ENCODE measurements around the gene DMP1. TPM values are rescaled to one million over a fixed set of nuclear protein-coding genes. Genes with fewer than 3 reads are reported as not detected.
"Not testable (repeated sequence)": the region's sequence is repeated elsewhere in the genome, so short reads cannot be mapped to it uniquely, and the experiment has no call there.

Gene DMP1
- total RNA-seq, 2 donors from 2014 or later: not detected

DNA sequence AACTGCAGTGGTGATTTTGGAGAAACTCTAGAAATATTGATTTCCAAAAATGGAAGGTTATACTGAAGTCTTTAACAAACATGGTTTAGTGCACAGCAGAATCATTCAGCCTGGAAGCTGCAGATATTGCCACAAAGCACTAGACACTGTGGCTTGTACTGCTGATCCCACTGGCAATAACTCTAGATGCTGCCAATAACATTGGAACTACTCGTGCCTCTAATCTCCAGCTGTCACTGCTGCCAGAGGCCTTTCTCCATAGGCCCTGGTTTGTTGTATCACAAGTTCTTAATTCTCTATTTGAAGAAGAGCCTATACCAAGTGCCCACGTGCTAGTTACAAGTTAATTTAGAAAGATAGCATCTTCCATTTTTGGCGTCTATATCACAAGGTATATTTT, 19.3 kb downstream of the DMP1 start:
- ATAC-seq: no peak
- no peak overlapping the region for H3K4me3 ChIP-seq
- 52 to 53% methylated on average over 3 of the region's 3 CpGs for WGBS, 2 donors
- intact Hi-C loops (cut with DNase I): no loop called here
- TF ChIP-seq, protein P1, sequence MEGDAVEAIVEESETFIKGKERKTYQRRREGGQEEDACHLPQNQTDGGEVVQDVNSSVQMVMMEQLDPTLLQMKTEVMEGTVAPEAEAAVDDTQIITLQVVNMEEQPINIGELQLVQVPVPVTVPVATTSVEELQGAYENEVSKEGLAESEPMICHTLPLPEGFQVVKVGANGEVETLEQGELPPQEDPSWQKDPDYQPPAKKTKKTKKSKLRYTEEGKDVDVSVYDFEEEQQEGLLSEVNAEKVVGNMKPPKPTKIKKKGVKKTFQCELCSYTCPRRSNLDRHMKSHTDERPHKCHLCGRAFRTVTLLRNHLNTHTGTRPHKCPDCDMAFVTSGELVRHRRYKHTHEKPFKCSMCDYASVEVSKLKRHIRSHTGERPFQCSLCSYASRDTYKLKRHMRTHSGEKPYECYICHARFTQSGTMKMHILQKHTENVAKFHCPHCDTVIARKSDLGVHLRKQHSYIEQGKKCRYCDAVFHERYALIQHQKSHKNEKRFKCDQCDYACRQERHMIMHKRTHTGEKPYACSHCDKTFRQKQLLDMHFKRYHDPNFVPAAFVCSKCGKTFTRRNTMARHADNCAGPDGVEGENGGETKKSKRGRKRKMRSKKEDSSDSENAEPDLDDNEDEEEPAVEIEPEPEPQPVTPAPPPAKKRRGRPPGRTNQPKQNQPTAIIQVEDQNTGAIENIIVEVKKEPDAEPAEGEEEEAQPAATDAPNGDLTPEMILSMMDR (IDR thresholded peaks at IDR 0.05): no peak
- no peak for TF ChIP-seq POLR2A (IDR thresholded peaks at IDR 0.05)
- H3K4me1 ChIP-seq: no peaks in the 10 kb centered on the region
- H3K27me3 ChIP-seq: no peaks in the 10 kb centered on the region
- H3K9me3 ChIP-seq: no peaks in the 10 kb centered on the region
- H3K36me3 ChIP-seq (replicated peaks in 1 of 2; ENCODE audit: insufficient read depth in 1 of 2, low read depth in 2 of 2): no peaks in the 10 kb centered on the region
- H3K27ac ChIP-seq: no peak overlapping the region
- DNase-seq: no peak

DNA sequence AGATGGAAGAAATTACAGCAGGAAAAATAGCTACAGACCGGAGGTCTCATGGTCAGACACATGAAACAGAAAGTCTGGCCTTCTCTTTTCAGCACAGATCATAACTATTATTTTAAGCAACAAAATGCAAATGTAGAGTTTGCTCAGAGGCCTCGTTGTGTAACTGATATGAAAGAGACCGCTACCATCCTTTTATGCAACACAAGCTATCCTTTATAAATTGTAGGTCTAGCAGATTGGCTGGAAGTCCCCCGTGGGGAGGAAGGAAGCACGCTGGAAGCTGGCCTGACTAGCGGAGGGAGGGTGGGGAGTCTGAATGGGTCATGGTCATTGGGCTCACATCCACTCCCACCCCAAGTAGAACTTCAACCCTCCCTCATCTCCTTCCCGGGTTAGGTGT, 27.7 kb downstream of the DMP1 start:
- intact Hi-C loops (cut with DNase I): no loop called here
- TF ChIP-seq, protein P1 (IDR thresholded peaks at IDR 0.05): no peak
- no peak for TF ChIP-seq POLR2A (IDR thresholded peaks at IDR 0.05)
- Histone ChIP-seq H3K36me3 (replicated peaks in 1 of 2; ENCODE audit: insufficient read depth in 1 of 2, low read depth in 2 of 2) (no peaks in the 10 kb centered on the region), H3K4me1 (peaks cover 4% of the 10 kb centered on the region), H3K27ac (no peak overlapping the region), H3K9me3 (no peaks in the 10 kb centered on the region), H3K27me3 (no peaks in the 10 kb centered on the region), H3K4me3 (no peak overlapping the region)
- 51 to 54% methylated on average over 7 of the region's 7 CpGs for WGBS, 2 donors
- DNase-seq: no peak
- no peak for ATAC-seq

DNA sequence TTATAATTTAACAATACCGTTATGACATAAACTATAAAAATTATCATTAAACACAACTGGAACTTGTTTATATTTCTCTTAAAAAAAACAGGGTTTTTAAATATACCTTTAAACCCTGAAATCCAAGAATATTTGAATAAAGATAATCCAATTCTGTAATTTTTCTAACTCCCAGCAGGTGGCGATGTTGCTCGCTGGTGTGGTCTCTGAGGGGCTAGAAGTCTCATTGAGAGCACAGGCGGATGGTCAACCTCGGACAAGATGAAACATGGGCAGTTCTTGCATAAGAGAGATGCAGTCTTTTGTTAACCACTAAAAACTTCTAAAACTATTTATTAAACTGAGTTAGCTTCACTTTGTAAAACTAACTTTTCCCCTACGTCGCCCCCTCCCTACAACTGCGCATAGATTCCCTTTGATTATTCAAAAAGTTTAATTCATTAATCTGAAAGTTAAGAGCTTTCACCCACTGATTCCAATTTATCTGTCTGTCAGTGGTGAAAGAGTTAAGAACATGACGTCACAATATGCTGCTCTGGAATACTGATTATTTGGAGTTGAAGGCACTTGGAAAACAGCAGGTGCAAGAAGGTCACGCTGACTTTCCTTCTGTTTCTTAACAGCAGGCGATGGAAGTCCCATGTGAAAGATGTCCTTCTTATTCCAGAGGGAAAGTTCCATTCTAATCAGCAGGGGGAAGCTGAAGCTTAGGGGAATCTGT, 29.5 kb downstream of the DMP1 start:
- DNase-seq (peak; percentile 25 to 47 (median 34)), ATAC-seq (peak; percentile 38)
- Histone ChIP-seq H3K9me3 (no peaks in the 10 kb centered on the region), H3K27ac (no peak overlapping the region), H3K36me3 (replicated peaks in 1 of 2; ENCODE audit: insufficient read depth in 1 of 2, low read depth in 2 of 2) (no peaks in the 10 kb centered on the region), H3K4me3 (no peak overlapping the region), H3K4me1 (peaks cover 4% of the 10 kb centered on the region), H3K27me3 (no peaks in the 10 kb centered on the region)
- no peak for TF ChIP-seq POLR2A (IDR thresholded peaks at IDR 0.05)
- TF ChIP-seq, protein P1 (IDR thresholded peaks at IDR 0.05): peak; percentile 58 to 81 (median 66)
- intact Hi-C loops (cut with DNase I): loop anchor here (10.0 kb wide), 2 partner anchors 155 to 525 kb away; partner anchors contain the start of gene MEPE
- WGBS, 2 donors: 30 to 32% methylated on average over 11 of the region's 11 CpGs

DNA sequence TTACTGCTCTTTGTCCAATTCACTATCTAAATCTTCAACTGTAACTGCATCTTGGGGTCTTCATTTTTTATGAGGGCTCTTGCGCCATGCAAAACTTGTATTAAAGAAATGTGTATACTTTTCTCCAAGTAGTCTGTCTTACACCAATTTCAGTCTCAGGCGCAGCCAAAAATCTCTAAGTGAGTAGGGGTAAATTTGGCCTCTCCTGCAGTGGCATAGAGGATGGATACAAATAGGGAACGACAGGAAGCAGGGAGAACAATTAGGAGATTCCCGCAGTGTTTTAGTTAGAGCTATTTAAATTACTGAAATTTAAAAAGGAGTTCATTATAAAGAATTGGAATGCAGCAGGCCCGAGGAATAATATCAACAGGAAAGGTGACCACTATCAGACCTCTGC, 30.2 kb downstream of the DMP1 start:
- Histone ChIP-seq H3K36me3 (replicated peaks in 1 of 2; ENCODE audit: insufficient read depth in 1 of 2, low read depth in 2 of 2) (no peaks in the 10 kb centered on the region), H3K9me3 (no peaks in the 10 kb centered on the region), H3K4me3 (no peak overlapping the region), H3K27me3 (no peaks in the 10 kb centered on the region), H3K4me1 (peaks cover 4% of the 10 kb centered on the region), H3K27ac (no peak overlapping the region)
- intact Hi-C loops (cut with DNase I): loop anchor here (10.0 kb wide), 2 partner anchors 155 to 525 kb away; partner anchors contain the start of gene MEPE
- TF ChIP-seq, protein P1 (IDR thresholded peaks at IDR 0.05): no peak
- no peak for TF ChIP-seq POLR2A (IDR thresholded peaks at IDR 0.05)
- ATAC-seq (no peak), DNase-seq (no peak)
- WGBS, 2 donors: 60 to 66% methylated on average over 5 of the region's 5 CpGs

DNA sequence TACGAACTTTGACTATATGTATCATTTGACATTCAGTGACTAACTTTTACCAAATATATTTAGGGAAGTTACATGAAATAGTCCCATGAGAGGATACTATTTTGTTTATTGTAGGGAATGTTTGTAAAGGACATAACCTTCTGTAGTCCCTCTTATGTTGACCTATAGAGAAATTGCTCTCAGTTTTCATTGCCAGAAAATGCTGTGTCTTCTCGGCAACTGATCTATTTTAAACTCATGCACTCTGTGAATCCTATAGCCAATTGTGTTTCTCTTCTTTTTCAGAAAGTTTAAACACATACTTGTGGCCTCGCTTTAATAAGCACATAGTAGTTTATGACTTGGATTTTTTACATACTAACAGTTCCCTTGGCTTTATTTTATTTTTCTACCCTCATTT, 38.2 kb downstream of the DMP1 start:
- Histone ChIP-seq H3K9me3 (peaks cover 0 to 20% (median 0%) of the 10 kb centered on the region in 3 donors), H3K27me3 (no peaks in the 10 kb centered on the region), H3K4me3 (no peak overlapping the region), H3K27ac (no peak overlapping the region), H3K4me1 (no peaks in the 10 kb centered on the region), H3K36me3 (replicated peaks in 1 of 2; ENCODE audit: insufficient read depth in 1 of 2, low read depth in 2 of 2) (no peaks in the 10 kb centered on the region)
- no peak for TF ChIP-seq POLR2A (IDR thresholded peaks at IDR 0.05)
- TF ChIP-seq, protein P1 (IDR thresholded peaks at IDR 0.05): no peak
- intact Hi-C loops (cut with DNase I): loop anchor here (10.0 kb wide), 2 partner anchors 146 to 516 kb away; partner anchors contain the start of gene MEPE
- WGBS, 2 donors: 66 to 74% methylated on average over 3 of the region's 3 CpGs
- DNase-seq (no peak), ATAC-seq (no peak)

DNA sequence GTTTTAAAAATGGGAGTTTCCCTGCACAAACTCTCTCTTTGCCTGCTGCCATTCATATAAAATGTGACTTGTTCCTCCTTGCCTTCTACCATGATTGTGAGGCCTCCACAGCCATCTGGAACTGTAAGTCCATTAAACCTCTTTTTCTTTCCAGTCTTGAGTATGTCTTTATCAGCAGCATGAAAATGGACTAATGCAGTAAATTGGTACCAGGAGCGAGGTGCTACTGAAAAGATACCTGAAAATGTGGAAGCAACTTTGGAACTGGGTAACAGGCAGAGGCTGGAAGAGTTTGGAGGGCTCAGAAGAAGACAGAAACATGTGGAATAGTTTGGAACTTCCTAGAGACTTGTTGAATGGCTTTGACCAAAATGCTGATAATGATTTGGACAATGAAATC, 40.9 kb downstream of the DMP1 start:
- H3K27ac ChIP-seq; H3K4me1 ChIP-seq; H3K36me3 ChIP-seq (replicated peaks in 1 of 2; ENCODE audit: insufficient read depth in 1 of 2, low read depth in 2 of 2); ATAC-seq; intact Hi-C loops (cut with DNase I); H3K4me3 ChIP-seq; H3K27me3 ChIP-seq; DNase-seq: not testable (repeated sequence)
- 83 to 86% methylated on average over 1 of the region's 1 CpG for WGBS, 2 donors
- H3K9me3 ChIP-seq: peaks cover 0 to 20% (median 0%) of the 10 kb centered on the region in 3 donors

DNA sequence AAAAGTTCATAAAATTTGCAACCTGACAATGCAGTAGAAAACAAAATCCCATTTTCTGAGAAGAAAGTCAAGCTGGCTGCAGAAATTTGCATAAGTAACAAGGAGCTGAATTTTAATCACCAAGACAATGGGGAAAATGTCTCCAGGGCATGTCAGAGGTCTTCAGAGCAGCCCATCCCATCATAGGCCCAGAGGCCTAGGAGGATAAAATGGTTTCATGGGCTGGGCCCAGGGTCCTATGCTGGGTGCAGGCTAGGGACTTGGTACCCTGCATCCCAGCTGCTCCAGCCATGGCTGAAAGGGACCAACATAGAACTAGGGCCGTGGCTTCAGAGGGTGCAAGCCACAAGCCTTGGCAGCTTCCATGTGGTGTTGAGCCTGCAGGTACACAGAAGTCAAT, 42.0 kb downstream of the DMP1 start:
- 25 to 56% methylated on average over 1 of the region's 1 CpG for WGBS, 2 donors
- peaks cover 0 to 20% (median 0%) of the 10 kb centered on the region in 3 donors for H3K9me3 ChIP-seq
- H3K27ac ChIP-seq; H3K4me1 ChIP-seq; H3K4me3 ChIP-seq; ATAC-seq; DNase-seq; intact Hi-C loops (cut with DNase I); H3K36me3 ChIP-seq (replicated peaks in 1 of 2; ENCODE audit: insufficient read depth in 1 of 2, low read depth in 2 of 2); H3K27me3 ChIP-seq: not testable (repeated sequence)
